HepG2 (cell line): ENCODE data around the gene UBAC2. TPM values are rescaled to one million over a fixed set of nuclear protein-coding genes. Genes with fewer than 3 reads are reported as not detected.

ENCODE experiments used
- HNF1B ChIP-seq: sonication (generic); formaldehyde crosslinking; IDR thresholded peaks from 2 replicates; pipeline ENCODE4 v1.5.1; 2020; ENCODE audit warnings: mild to moderate bottlenecking, moderate library complexity, missing genetic modification reagents
- MXD1 ChIP-seq: sonication (generic); formaldehyde crosslinking; IDR thresholded peaks from 2 replicates; pipeline ENCODE4 v1.4.0; 2020; ENCODE audit warnings: mild to moderate bottlenecking, missing genetic modification reagents
- NKX3-1 ChIP-seq: sonication (generic); formaldehyde crosslinking; IDR thresholded peaks from 2 replicates; pipeline ENCODE4 v1.5.0; 2020; ENCODE audit warnings: missing genetic modification reagents
- SATB2 ChIP-seq: sonication (generic); formaldehyde crosslinking; IDR thresholded peaks from 2 replicates; pipeline ENCODE4 v1.5.0; 2020; ENCODE audit warnings: missing genetic modification reagents
- ZNF296 ChIP-seq: sonication (generic); formaldehyde crosslinking; conservative IDR thresholded peaks from 2 replicates; pipeline ENCODE4 v1.5.0; 2020; ENCODE audit warnings: mild to moderate bottlenecking, missing genetic modification reagents
- polyA plus RNA-seq, 8 experiments: library from polyadenylated mRNA; depleted of rRNA in 3 of 8; stranded (reverse) in 7 of 8; unstranded in 1 of 8; fragments of >200 nt; fragmentation: Illumina TruSeq in 4 of 8; extraction: Trizol in 4 of 8; gene quantifications; 2 replicates each; pipeline versions ENCODE4 v1.2.1 to v1.2.3, GENCODE V29; 2011 to 2016; ENCODE audit warnings: low read depth in 4 of 8, missing spikeins in 1 of 8, mixed read lengths in 1 of 8; ENCODE audit not compliant: insufficient read depth in 1 of 8
- total RNA-seq, 5 experiments: library from RNA; depleted of rRNA; stranded (reverse); fragments of >200 nt; fragmentation: Illumina TruSeq; extraction: Trizol; gene quantifications; 2 replicates each; pipeline ENCODE4 v1.2.3, GENCODE V29; 2016; ENCODE audit warnings: low read depth in 1 of 5
- TF ChIP-seq, protein P1 (sequence below): sonication (generic); formaldehyde crosslinking; IDR thresholded peaks from 2 replicates; pipeline ENCODE4 v1.8.1; 2022; ENCODE audit warnings: low read depth, mild to moderate bottlenecking, missing genetic modification reagents
- TF ChIP-seq, protein P2 (sequence below): IDR thresholded peaks from 2 replicates; pipeline ENCODE4 v1.6.1; 2016; ENCODE audit warnings: mild to moderate bottlenecking, missing biosample characterization, missing genetic modification reagents

The UBAC2 gene
- total and polyA plus RNA-seq, 2 of the 13 experiments (the other 11 are each of a cell fraction or from before 2014, with no cell fraction given) = 61.3 to 80.8 TPM

- TF ChIP-seq, protein P1, sequence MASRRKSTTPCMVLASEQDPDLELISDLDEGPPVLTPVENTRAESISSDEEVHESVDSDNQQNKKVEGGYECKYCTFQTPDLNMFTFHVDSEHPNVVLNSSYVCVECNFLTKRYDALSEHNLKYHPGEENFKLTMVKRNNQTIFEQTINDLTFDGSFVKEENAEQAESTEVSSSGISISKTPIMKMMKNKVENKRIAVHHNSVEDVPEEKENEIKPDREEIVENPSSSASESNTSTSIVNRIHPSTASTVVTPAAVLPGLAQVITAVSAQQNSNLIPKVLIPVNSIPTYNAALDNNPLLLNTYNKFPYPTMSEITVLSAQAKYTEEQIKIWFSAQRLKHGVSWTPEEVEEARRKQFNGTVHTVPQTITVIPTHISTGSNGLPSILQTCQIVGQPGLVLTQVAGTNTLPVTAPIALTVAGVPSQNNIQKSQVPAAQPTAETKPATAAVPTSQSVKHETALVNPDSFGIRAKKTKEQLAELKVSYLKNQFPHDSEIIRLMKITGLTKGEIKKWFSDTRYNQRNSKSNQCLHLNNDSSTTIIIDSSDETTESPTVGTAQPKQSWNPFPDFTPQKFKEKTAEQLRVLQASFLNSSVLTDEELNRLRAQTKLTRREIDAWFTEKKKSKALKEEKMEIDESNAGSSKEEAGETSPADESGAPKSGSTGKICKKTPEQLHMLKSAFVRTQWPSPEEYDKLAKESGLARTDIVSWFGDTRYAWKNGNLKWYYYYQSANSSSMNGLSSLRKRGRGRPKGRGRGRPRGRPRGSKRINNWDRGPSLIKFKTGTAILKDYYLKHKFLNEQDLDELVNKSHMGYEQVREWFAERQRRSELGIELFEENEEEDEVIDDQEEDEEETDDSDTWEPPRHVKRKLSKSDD (CRISPR knock-in tag) = no peak
- TF ChIP-seq SATB2 (CRISPR knock-in tag) (no peak), MXD1 (no peak), NKX3-1 (CRISPR knock-in tag) (no peak), ZNF296 (CRISPR knock-in tag) (no peak), HNF1B (CRISPR knock-in tag) (no peak)
- TF ChIP-seq, protein P2, sequence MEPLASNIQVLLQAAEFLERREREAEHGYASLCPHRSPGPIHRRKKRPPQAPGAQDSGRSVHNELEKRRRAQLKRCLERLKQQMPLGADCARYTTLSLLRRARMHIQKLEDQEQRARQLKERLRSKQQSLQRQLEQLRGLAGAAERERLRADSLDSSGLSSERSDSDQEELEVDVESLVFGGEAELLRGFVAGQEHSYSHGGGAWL (CRISPR knock-in tag) = no peak
These were observed 116.1 kb downstream of the UBAC2 start (continued) for GRCh38 chr13:99316657-99317256.
